H1 (cell line): Measurements from ENCODE around the gene MTR. TPM values are rescaled to one million over a fixed set of nuclear protein-coding genes. Genes with fewer than 3 reads are reported as not detected.

Experiments used
- CBX8 ChIP-seq: fragments of 300-800, 300-1000 bp; sonication (generic); IDR thresholded peaks from 2 replicates; pipeline ENCODE4 v1.7.1; 2016; ENCODE audit warnings: low read depth, low read length, borderline replicate concordance
- CHD7 ChIP-seq: fragments of 300-600 bp; sonication (generic); IDR thresholded peaks from 2 replicates; pipeline ENCODE4 v1.7.1; 2012; ENCODE audit warnings: low read length, moderate library complexity, mild to moderate bottlenecking, inconsistent platforms; ENCODE audit not compliant: insufficient replicate concordance
- polyA plus RNA-seq, 7 experiments: library from polyadenylated mRNA; depleted of rRNA in 3 of 7; stranded (reverse) in 5 of 7; unstranded in 2 of 7; fragments of >200 nt in 5 of 7; fragments of 200-250 nt in 2 of 7; gene quantifications; 1 replicate in 5 of 7; 2 replicates in 1 of 7; 4 replicates in 1 of 7; pipeline versions ENCODE4 v1.2.1 to v1.2.3, GENCODE V29; 2011 to 2013; ENCODE audit warnings: missing spikeins in 2 of 7, mixed read lengths in 2 of 7
- total RNA-seq: library from RNA; stranded (reverse); fragmentation: NEBNext Ultra II Directional; extraction: Animal tissue kit (Norgen Biotek cat#: 25700); gene quantifications from 2 replicates; pipeline ENCODE4 v1.2.1, GENCODE V29; 2021

Gene MTR
- total and polyA plus RNA-seq, 2 of the 8 experiments (the other 6 are each of a cell fraction or from before 2014, with no cell fraction given): 4.8 to 27.4 TPM

DNA sequence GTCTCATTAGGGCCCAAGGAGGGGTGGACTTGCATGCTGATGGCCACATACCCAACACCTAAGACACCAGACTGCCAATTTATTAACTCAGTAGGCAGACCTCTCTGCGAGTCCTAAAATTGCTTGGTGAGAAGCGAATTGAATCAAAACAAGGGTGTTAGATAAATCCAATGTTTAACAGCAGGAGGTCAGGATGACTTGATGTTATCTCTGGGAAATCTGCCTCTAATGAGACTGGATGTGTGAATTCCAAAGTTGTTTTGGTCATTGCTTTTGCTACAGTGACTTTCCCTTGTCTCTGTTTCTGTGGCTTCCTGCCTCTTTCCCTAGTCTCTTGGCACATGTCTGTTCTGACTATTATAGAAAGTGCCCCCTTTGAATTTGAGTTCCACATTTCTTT is 20.8 kb downstream of the MTR start (continued):
- no peak for TF ChIP-seq CHD7
- TF ChIP-seq CBX8: no peak
